ENCODE results near the gene TAS2R50.

DNA sequence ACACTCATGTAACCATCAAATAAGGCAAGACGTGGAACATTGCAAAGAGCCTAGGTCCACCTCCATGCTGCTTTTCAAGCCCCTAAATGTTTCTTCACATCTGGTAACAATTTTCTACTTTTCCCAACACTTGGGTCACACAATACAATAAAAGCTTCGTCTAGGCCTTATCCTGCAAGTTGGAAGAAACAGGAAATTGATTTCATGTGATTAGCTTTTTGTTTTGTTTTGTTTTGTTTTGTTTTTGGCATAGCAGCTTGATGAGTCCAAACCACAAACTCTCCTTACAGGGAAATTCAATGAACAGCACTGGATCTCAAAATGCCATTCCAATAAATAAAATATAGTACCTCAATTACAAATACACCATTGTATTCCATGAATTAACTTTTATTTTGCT is 19.3 kb downstream of the TAS2R50 start:
- TF ChIP-seq, protein P1, sequence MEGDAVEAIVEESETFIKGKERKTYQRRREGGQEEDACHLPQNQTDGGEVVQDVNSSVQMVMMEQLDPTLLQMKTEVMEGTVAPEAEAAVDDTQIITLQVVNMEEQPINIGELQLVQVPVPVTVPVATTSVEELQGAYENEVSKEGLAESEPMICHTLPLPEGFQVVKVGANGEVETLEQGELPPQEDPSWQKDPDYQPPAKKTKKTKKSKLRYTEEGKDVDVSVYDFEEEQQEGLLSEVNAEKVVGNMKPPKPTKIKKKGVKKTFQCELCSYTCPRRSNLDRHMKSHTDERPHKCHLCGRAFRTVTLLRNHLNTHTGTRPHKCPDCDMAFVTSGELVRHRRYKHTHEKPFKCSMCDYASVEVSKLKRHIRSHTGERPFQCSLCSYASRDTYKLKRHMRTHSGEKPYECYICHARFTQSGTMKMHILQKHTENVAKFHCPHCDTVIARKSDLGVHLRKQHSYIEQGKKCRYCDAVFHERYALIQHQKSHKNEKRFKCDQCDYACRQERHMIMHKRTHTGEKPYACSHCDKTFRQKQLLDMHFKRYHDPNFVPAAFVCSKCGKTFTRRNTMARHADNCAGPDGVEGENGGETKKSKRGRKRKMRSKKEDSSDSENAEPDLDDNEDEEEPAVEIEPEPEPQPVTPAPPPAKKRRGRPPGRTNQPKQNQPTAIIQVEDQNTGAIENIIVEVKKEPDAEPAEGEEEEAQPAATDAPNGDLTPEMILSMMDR (IDR thresholded peaks at IDR 0.05 in 2 of 3, conservative IDR thresholded peaks at IDR 0.05 in 1 of 3; ENCODE audit: insufficient read depth in 2 of 3, low read depth in 1 of 3, low read length in 3 of 3), result no peak
- no peak for TF ChIP-seq TCF3 (CRISPR knock-in tag; IDR thresholded peaks at IDR 0.05)
- no peak for TF ChIP-seq EP300 (IDR thresholded peaks at IDR 0.05; ENCODE audit: low read length)
- TF ChIP-seq ZNF384 (IDR thresholded peaks at IDR 0.05; ENCODE audit: low read depth, low read length), result no peak
- TF ChIP-seq, protein P2, sequence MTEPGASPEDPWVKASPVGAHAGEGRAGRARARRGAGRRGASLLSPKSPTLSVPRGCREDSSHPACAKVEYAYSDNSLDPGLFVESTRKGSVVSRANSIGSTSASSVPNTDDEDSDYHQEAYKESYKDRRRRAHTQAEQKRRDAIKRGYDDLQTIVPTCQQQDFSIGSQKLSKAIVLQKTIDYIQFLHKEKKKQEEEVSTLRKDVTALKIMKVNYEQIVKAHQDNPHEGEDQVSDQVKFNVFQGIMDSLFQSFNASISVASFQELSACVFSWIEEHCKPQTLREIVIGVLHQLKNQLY (CRISPR knock-in tag; conservative IDR thresholded peaks at IDR 0.05), result no peak
- TF ChIP-seq, protein P3, sequence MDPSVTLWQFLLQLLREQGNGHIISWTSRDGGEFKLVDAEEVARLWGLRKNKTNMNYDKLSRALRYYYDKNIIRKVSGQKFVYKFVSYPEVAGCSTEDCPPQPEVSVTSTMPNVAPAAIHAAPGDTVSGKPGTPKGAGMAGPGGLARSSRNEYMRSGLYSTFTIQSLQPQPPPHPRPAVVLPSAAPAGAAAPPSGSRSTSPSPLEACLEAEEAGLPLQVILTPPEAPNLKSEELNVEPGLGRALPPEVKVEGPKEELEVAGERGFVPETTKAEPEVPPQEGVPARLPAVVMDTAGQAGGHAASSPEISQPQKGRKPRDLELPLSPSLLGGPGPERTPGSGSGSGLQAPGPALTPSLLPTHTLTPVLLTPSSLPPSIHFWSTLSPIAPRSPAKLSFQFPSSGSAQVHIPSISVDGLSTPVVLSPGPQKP (CRISPR knock-in tag; IDR thresholded peaks at IDR 0.05), result no peak
